HEK293 (cell line): ENCODE data around the gene TEDC2.

ENCODE experiments used
- CTCF ChIP-seq: fragments of 450-650 bp; formaldehyde crosslinking; IDR thresholded peaks from 2 replicates; pipeline ENCODE4 v1.5.1; 2016; ENCODE audit warnings: missing biosample characterization, missing genetic modification characterization
- PRDM2 ChIP-seq: fragments of 450-650 bp; formaldehyde crosslinking; IDR thresholded peaks from 2 replicates; pipeline ENCODE4 v1.5.1; 2016; ENCODE audit warnings: missing biosample characterization, missing genetic modification characterization, borderline replicate concordance
- SETDB1 ChIP-seq: IDR thresholded peaks from one replicate; pipeline ENCODE4 v1.6.1; 2017; ENCODE audit warnings: mild to moderate bottlenecking, low read length, moderate library complexity, mixed read lengths; ENCODE audit not compliant: insufficient read length
- ZBTB11 ChIP-seq: fragments of 450-650 bp; formaldehyde crosslinking; conservative IDR thresholded peaks from 2 replicates; pipeline ENCODE4 v1.5.1; 2016; ENCODE audit warnings: low read depth, missing biosample characterization, missing genetic modification characterization
- ZBTB8A ChIP-seq: fragments of 450-650 bp; formaldehyde crosslinking; IDR thresholded peaks from 2 replicates; pipeline ENCODE4 v1.5.1; 2016; ENCODE audit warnings: missing biosample characterization, missing genetic modification characterization
- ZNF274 ChIP-seq, 2 experiments: fragments of 200-500 bp in 1 of 2; fragments of 450-650 bp in 1 of 2; sonication (Bioruptor generic) in 1 of 2; formaldehyde crosslinking in 1 of 2; IDR thresholded peaks; 2 replicates each; pipeline versions ENCODE4 v1.5.1 to v1.6.1; 2014 to 2016; ENCODE audit warnings: borderline replicate concordance in 1 of 2, inconsistent platforms in 1 of 2, low read length in 1 of 2, missing biosample characterization in 1 of 2, missing genetic modification characterization in 1 of 2
- ZNF335 ChIP-seq: fragments of 450-650 bp; formaldehyde crosslinking; conservative IDR thresholded peaks from 2 replicates; pipeline ENCODE4 v1.5.1; 2016; ENCODE audit warnings: missing biosample characterization, missing genetic modification characterization
- ZNF677 ChIP-seq: fragments of 450-650 bp; IDR thresholded peaks from 2 replicates; pipeline ENCODE4 v1.5.0; 2018; ENCODE audit warnings: missing biosample characterization, mild to moderate bottlenecking, missing genetic modification characterization, moderate library complexity

GRCh38 chr16:2459647-2460390 lies at the start of gene TEDC2:
- TF ChIP-seq ZBTB11 (no peak), ZBTB8A (tag by site-specific recombination) (peak; percentile 10; the same call in 1 of the 2 replicates), CTCF (tag by site-specific recombination) (peak; percentile 53; the same call in 1 of the 2 replicates), ZNF677 (no peak), PRDM2 (0 out of 2 replicates have a peak, but pooled peaks have one; percentile 87), SETDB1 (no peak), ZNF274 (IDR thresholded peaks at IDR 0.05; ENCODE audit: low read length) (no peak), ZNF274 (tag by site-specific recombination; IDR thresholded peaks at IDR 0.05; ENCODE audit: borderline replicate concordance) (no peak), ZNF335 (tag by site-specific recombination) (peak; percentile 99)
